A673 (cell line): Measurements from ENCODE around the gene CCL5. TPM values are rescaled to one million over a fixed set of nuclear protein-coding genes. Genes with fewer than 3 reads are reported as not detected.

Source experiments
- BruUV-seq: library from RNA; stranded (reverse); fragments of 400-500 nt; replicated peaks from 2 replicates; lab custom pipeline; 2021; lab: Mats Ljungman, UMichigan
- CTCF ChIA-PET: fragments of 300-600 bp; sonication (Branson Sonifier 250); formaldehyde crosslinking; loops from one replicate; lab custom pipeline; 2022; ENCODE audit warnings: antibody characterized with exemption; lab: Charles Lee
- POLR2A ChIA-PET: fragments of 300-600 bp; sonication (Branson Sonifier 250); formaldehyde crosslinking; loops from one replicate; lab custom pipeline; 2022; ENCODE audit warnings: antibody characterized with exemption; ENCODE audit not compliant: low non-redundant PET; lab: Charles Lee
- DNase-seq: peaks from one replicate; pipeline ENCODE4 v3.0.0-alpha.2; 2015; ENCODE audit warnings: low spot score
- H3K27ac ChIP-seq: fragments of 200-600 bp; sonication (generic); 2 replicates; pipeline ENCODE4 v1.5.1; 2016; ENCODE audit warnings: mixed run types, low read depth, mild to moderate bottlenecking, mixed read lengths, antibody characterized with exemption, low read length; ENCODE audit not compliant: poor library complexity, severe bottlenecking
- H3K27me3 ChIP-seq: fragments of 200-600 bp; sonication (generic); replicated peaks from 2 replicates; pipeline ENCODE4 v1.6.1; 2017; ENCODE audit warnings: mixed run types, low read depth, mild to moderate bottlenecking, mixed read lengths, antibody characterized with exemption, low read length; ENCODE audit not compliant: insufficient read depth, poor library complexity
- H3K36me3 ChIP-seq: fragments of 200-600 bp; sonication (generic); 2 replicates; pipeline ENCODE4 v1.6.1; 2016; ENCODE audit warnings: mixed run types, mild to moderate bottlenecking, mixed read lengths, antibody characterized with exemption, low read length; ENCODE audit not compliant: insufficient read depth, poor library complexity, severe bottlenecking
- H3K4me1 ChIP-seq: fragments of 200-600 bp; sonication (generic); 2 replicates; pipeline ENCODE4 v1.6.1; 2017; ENCODE audit warnings: mixed run types, mild to moderate bottlenecking, mixed read lengths, antibody characterized with exemption, low read length; ENCODE audit not compliant: insufficient read depth, poor library complexity, severe bottlenecking
- H3K4me3 ChIP-seq: fragments of 200-600 bp; sonication (generic); 2 replicates; pipeline ENCODE4 v1.5.1; 2016; ENCODE audit warnings: low read depth, mixed run types, mild to moderate bottlenecking, mixed read lengths, low read length; ENCODE audit not compliant: poor library complexity, severe bottlenecking
- H3K9me3 ChIP-seq: fragments of 200-600 bp; sonication (generic); 2 replicates; pipeline ENCODE4 v1.6.1; 2016; ENCODE audit warnings: mixed run types, low read depth, mild to moderate bottlenecking, mixed read lengths, antibody characterized with exemption, low read length; ENCODE audit not compliant: poor library complexity, severe bottlenecking
- CTCF ChIP-seq: fragments of 300-800, 200-600 bp; sonication (generic); conservative IDR thresholded peaks from 2 replicates; pipeline ENCODE4 v1.5.1; 2017; ENCODE audit warnings: low read depth, mild to moderate bottlenecking, antibody characterized with exemption, low read length, moderate library complexity, mixed read lengths
- EZH2 ChIP-seq: fragments of 200-600 bp; sonication (generic); IDR thresholded peaks from 2 replicates; pipeline ENCODE4 v1.6.1; 2017; ENCODE audit warnings: borderline replicate concordance, low read depth, mild to moderate bottlenecking, mixed read lengths, antibody characterized with exemption, low read length; ENCODE audit not compliant: poor library complexity, severe bottlenecking
- intact Hi-C: fragments of 100-400 bp; cut with micrococcal nuclease; formaldehyde crosslinking; loops from one replicate; pipeline ENCODE4 v1.10.0; 2022; ENCODE audit not compliant: unreplicated experiment
- total RNA-seq: library from RNA; stranded (reverse); gene quantifications from 2 replicates; pipeline ENCODE4 v1.2.3, GENCODE V29; 2021

Gene CCL5
- total RNA-seq, 1 experiment from 2014 or later = not detected

DNA sequence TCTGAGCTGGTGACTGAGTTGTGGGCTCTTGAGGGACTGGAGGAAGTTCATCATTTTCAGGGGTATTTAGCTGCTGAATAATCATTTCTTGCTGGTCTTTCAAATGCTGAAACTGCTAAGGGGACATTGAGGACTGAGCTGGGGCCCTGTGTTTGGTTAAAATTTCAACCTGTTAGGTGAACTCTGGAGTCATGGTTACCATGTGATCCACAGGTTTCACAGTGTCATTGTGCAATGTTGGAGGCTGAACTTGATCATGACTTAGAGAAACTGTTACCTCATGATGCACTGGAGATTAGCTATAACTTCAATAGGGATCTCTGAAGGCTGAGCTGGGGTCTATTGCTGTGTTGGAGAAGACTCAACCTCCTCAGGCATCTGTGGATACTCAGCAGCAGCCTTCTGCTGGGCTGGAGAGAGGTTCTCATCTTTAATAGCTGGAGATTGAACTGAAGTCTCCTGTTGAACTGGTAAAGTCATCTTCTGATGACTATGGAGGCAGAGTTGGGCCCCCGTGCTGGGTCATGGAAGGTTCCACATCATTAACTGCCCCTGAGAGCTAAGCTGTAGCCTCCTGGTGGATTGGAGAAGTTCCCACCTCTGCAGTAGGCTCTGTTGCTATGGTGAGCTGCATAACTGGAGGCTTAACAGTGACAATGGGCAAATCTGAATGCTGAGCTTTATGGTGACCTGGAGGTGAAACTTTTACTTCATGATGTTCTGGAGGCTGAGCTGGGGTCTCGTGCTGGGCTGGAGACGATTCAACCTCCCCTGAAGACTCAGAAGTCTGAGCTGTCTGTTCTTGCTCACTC, 35.2 kb upstream of the CCL5 start:
- no peaks in the 10 kb centered on the region for H3K4me1 ChIP-seq
- ChIA-PET POLR2A (no interaction called here), CTCF (no interaction called here)
- no peaks in the 10 kb centered on the region for H3K27me3 ChIP-seq
- no peak for DNase-seq
- H3K36me3 ChIP-seq = no peaks in the 10 kb centered on the region
- intact Hi-C loops = no loop called here
- BruUV-seq = no TSS peak
- H3K9me3 ChIP-seq = no peaks in the 10 kb centered on the region
- no peak overlapping the region for H3K27ac ChIP-seq
- TF ChIP-seq CTCF = no peak
- no peak for TF ChIP-seq EZH2
- no peak overlapping the region for H3K4me3 ChIP-seq

DNA sequence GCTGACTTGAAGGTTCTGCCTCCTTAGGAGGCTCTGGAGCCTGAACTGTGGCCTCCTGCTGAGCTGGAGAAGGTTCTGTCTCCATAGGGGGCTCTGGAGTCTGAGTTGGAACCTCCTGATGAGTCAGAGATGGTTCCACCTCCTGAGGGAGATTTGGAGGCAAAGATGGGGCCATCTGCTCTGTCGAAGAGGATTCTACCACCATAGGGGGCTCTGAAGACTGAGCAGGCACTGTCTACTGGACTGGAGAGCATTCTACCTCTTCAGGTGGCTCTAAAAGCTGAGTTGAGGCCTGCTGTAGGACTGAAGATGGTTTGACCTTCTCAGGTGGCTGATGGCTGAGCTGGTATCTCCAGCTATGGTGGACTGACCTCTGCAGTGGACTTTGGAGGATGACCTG, 34.2 kb upstream of the CCL5 start:
- ChIA-PET CTCF (no interaction called here), POLR2A (no interaction called here)
- intact Hi-C loops = no loop called here
- no peak for TF ChIP-seq EZH2
- no peak for TF ChIP-seq CTCF
- no TSS peak for BruUV-seq
- H3K27me3 ChIP-seq = no peaks in the 10 kb centered on the region
- DNase-seq = no peak
- H3K4me1 ChIP-seq = no peaks in the 10 kb centered on the region
- H3K27ac ChIP-seq = no peak overlapping the region
- no peak overlapping the region for H3K4me3 ChIP-seq
- H3K36me3 ChIP-seq = no peaks in the 10 kb centered on the region
- no peaks in the 10 kb centered on the region for H3K9me3 ChIP-seq

DNA sequence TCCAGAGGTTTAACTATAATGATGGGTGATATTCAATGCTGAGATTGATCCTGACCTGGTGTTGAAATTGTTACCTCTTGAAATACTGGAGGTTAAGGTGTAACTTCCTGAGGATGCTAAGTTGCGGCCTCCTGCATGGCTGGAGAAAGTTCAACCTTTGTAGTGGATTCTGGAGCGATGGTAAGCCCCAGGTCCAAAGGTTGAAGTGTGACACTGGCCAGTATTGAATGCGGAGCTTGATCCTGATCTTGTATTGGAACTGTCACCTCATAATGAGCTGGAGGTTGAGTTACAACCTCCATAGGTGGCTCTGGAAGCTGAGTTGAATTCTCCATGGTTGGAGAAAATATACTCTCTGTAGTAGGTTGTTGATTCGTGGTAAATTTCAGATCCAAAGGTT, 33.4 kb upstream of the CCL5 start:
- H3K36me3 ChIP-seq = no peaks in the 10 kb centered on the region
- DNase-seq = no peak
- H3K4me1 ChIP-seq = no peaks in the 10 kb centered on the region
- BruUV-seq = no TSS peak
- no peak overlapping the region for H3K27ac ChIP-seq
- ChIA-PET CTCF (no interaction called here), POLR2A (no interaction called here)
- no peak for TF ChIP-seq CTCF
- no peak for TF ChIP-seq EZH2
- intact Hi-C loops = no loop called here
- H3K9me3 ChIP-seq = no peaks in the 10 kb centered on the region
- H3K4me3 ChIP-seq = no peak overlapping the region
- H3K27me3 ChIP-seq = no peaks in the 10 kb centered on the region
